Thyroid gland (tissue), 4 donors: Measurements from ENCODE around the gene TP63.

ENCODE experiments used
- CTCF ChIP-seq, 6 experiments: fragments of 200-600 bp in 3 of 6; fragments of 450-650 bp in 3 of 6; sonication (generic) in 3 of 6; IDR thresholded peaks; one replicate each; pipeline ENCODE4 v1.5.1; 2016 to 2019; ENCODE audit warnings: antibody characterized with exemption in 6 of 6, mild to moderate bottlenecking in 2 of 6, inconsistent platforms in 1 of 6, moderate library complexity in 1 of 6
- POLR2A ChIP-seq, 2 donors: fragments of 450-650 bp; IDR thresholded peaks; one replicate each; pipeline ENCODE4 v1.6.1; 2017; ENCODE audit warnings: antibody characterized with exemption in 2 of 2, mild to moderate bottlenecking in 2 of 2, moderate library complexity in 1 of 2

- TF ChIP-seq CTCF (IDR thresholded peaks at IDR 0.05) (no peak), POLR2A (IDR thresholded peaks at IDR 0.05) (no peak)
Observed at GRCh38 chr3:189944285-189945145, 313.3 kb downstream of the TP63 start.
